Measurements from ENCODE around the gene CPT1C. TPM values are rescaled to one million over a fixed set of nuclear protein-coding genes. Genes with fewer than 3 reads are reported as not detected.

The CPT1C gene
- total and polyA plus RNA-seq, 2 of the 8 experiments (the other 6 are each of a cell fraction or from before 2014, with no cell fraction given), result 79.6 to 91.8 TPM

GRCh38 chr19:49689133-49690078 is 1.5 kb upstream of the CPT1C start, which contains the start of gene ADM5:
ADM5 (plus strand) TSS chr19:49689594; CDS start chr19:49689838, 244 bp downstream.
- no peak within 1 kb of the TSS; the same call in 1 of the 2 replicates for H2BK20ac ChIP-seq (ENCODE audit: low read length)
- no peak within 1 kb of the TSS for H4K91ac ChIP-seq (replicated peaks; ENCODE audit: insufficient read length, low read length)
- peak within 1 kb of the TSS; percentile 52 to 91 (median 84) for H3K9ac ChIP-seq (replicated peaks in 1 of 4; ENCODE audit: extremely low read depth in 1 of 4, low read depth in 3 of 4, low read length in 3 of 4)
- 32% methylated on average over 38 of the region's 54 CpGs; no CpG with 5 or more reads in 1 of the 2 experiments for WGBS, 2 experiments (ENCODE audit: extremely low coverage in 1 of 2, insufficient coverage in 1 of 2, insufficient read length in 1 of 2, insufficient replicate concordance in 2 of 2, low coverage in 1 of 2, low lambda C conversion rate in 2 of 2, missing lambda C conversion rate in 1 of 2)
- FAIRE-seq (no peak), DNase-seq (ENCODE audit: low read depth in 1 of 2, low spot score in 2 of 2) (peak in 1 of 2 experiments; percentile 87)
- H3K56ac ChIP-seq (replicated peaks; ENCODE audit: insufficient read length, low read depth, low read length), result peak within 1 kb of the TSS; percentile 63
- H3K79me2 ChIP-seq (ENCODE audit: control insufficient read depth in 1 of 2, insufficient read depth in 2 of 2, low read length in 2 of 2), result peaks cover 0 to 14% of the 10 kb centered on the region in 2 experiments; a peak in 1 of 4 replicates
- H2AFZ ChIP-seq (ENCODE audit: low read length), result no peak within 1 kb of the TSS
- H3K4me1 ChIP-seq (replicated peaks in 1 of 4; ENCODE audit: control insufficient read depth in 3 of 4, insufficient read depth in 4 of 4, low read length in 3 of 4), result peaks cover 0 to 25% (median 14%) of the 10 kb centered on the region in 4 experiments; a peak in 6 of 7 replicates
- H3K27me3 ChIP-seq (replicated peaks in 1 of 4; ENCODE audit: control insufficient read depth in 3 of 4, extremely low read depth in 1 of 4, insufficient read depth in 3 of 4, low read length in 3 of 4), result no peaks in the 10 kb centered on the region
- peaks cover 12 to 30% of the 10 kb centered on the region in 2 experiments for H4K20me1 ChIP-seq (replicated peaks in 1 of 2; ENCODE audit: control insufficient read depth in 1 of 2, insufficient read depth in 2 of 2, low read length in 2 of 2)
- peak within 1 kb of the TSS; percentile 71 for H3K18ac ChIP-seq (ENCODE audit: extremely low read depth, low read length)
- H2BK15ac ChIP-seq (ENCODE audit: low read length), result peak within 1 kb of the TSS; percentile 72; the same call in 1 of the 2 replicates
- peak within 1 kb of the TSS; percentile 57; the same call in 1 of the 2 replicates for H3K27ac ChIP-seq (ENCODE audit: low read depth, low read length)
- H2BK12ac ChIP-seq (ENCODE audit: low read depth, low read length), result 0 out of 2 replicates have a peak within 1 kb of the TSS, but pooled peaks have one; percentile 60
- H2BK120ac ChIP-seq (replicated peaks; ENCODE audit: low read depth, low read length), result peak within 1 kb of the TSS; percentile 10
- H2BK5ac ChIP-seq (ENCODE audit: low read depth, low read length), result peak within 1 kb of the TSS; percentile 84
- peak within 1 kb of the TSS; percentile 94 for H3K4ac ChIP-seq (replicated peaks; ENCODE audit: insufficient read length, low read depth, low read length)
- H3K14ac ChIP-seq (ENCODE audit: insufficient read length), result no peak within 1 kb of the TSS
- peak within 1 kb of the TSS; percentile 88 to 94 (median 92) for H3K4me3 ChIP-seq (ENCODE audit: extremely low read depth in 1 of 4, insufficient read depth in 2 of 4, low read depth in 3 of 4, low read length in 4 of 4)
- H3K36me3 ChIP-seq (ENCODE audit: control insufficient read depth in 2 of 4, insufficient read depth in 4 of 4, low read length in 3 of 4), result peaks cover 12 to 37% (median 25%) of the 10 kb centered on the region in 4 experiments
- ChIA-PET CTCF (ENCODE audit: partially characterized antibody) (interaction anchor here (0.8 to 3.4 kb wide), 16 partner anchors 9 to 190 kb away, joined by 3 to 11 read pairs (median 4); partner anchors contain the start of genes IRF3 and PTOV1), POLR2A (ENCODE audit: partially characterized antibody) (interaction anchor here (0.5 to 12.2 kb wide), 37 partner anchors 9 to 275 kb away, joined by 3 to 168 read pairs (median 4); partner anchors contain the start of genes BCL2L12, FUZ, IRF3 and PRMT1)
- H3K23ac ChIP-seq (ENCODE audit: insufficient read length), result no peak within 1 kb of the TSS
- no peaks in the 10 kb centered on the region for H3K9me3 ChIP-seq (ENCODE audit: insufficient read depth in 2 of 2, low read depth in 1 of 2, low read length in 1 of 2)
- no peak within 1 kb of the TSS for H4K5ac ChIP-seq (ENCODE audit: insufficient read length, low read depth, low read length)
- H2AK5ac ChIP-seq (ENCODE audit: low read depth, low read length), result peak within 1 kb of the TSS; percentile 60; the same call in 1 of the 2 replicates
- peaks cover 6% of the 10 kb centered on the region; the same call in 1 of the 2 replicates for H3K79me1 ChIP-seq (ENCODE audit: low read depth, low read length)
- peak within 1 kb of the TSS; percentile 93 to 99 for H3K4me2 ChIP-seq (ENCODE audit: insufficient read depth in 1 of 2, low read depth in 2 of 2, low read length in 2 of 2)
- H4K8ac ChIP-seq (ENCODE audit: extremely low read depth, insufficient read depth, low read length), result peak within 1 kb of the TSS; percentile 28
- H3K23me2 ChIP-seq (ENCODE audit: low read depth, low read length), result peaks cover 20% of the 10 kb centered on the region
- 0 out of 2 replicates have a peak, but pooled peaks have one; percentile 44 for TF ChIP-seq TCF12 (IDR thresholded peaks at IDR 0.05; ENCODE audit: low read depth, low read length)
- TF ChIP-seq CHD2 (IDR thresholded peaks at IDR 0.05; ENCODE audit: low read length), result no peak
- no peak for TF ChIP-seq E2F6 (IDR thresholded peaks at IDR 0.05)
- no peak for TF ChIP-seq FOSL1 (IDR thresholded peaks at IDR 0.05; ENCODE audit: insufficient read depth, low read depth, low read length)
- no peak for TF ChIP-seq GTF2F1 (IDR thresholded peaks at IDR 0.05; ENCODE audit: borderline replicate concordance, low read depth, low read length)
- no peak for TF ChIP-seq CEBPB (IDR thresholded peaks at IDR 0.05; ENCODE audit: low read depth, low read length)
- no peak for TF ChIP-seq SIRT6 (IDR thresholded peaks at IDR 0.05; ENCODE audit: low read length)
- TF ChIP-seq SUZ12 (IDR thresholded peaks at IDR 0.05; ENCODE audit: low read length), result no peak
- TF ChIP-seq SIN3A (conservative IDR thresholded peaks at IDR 0.05 in 1 of 2, IDR thresholded peaks at IDR 0.05 in 1 of 2; ENCODE audit: low read depth in 1 of 2, low read length in 2 of 2), result peak in 1 of 2 experiments; percentile 59; a peak in 1 of 4 replicates

Data from H1 (cell line).